GM18519 (cell line): ENCODE results near the gene IRX1.

Experiments
- ATAC-seq: cut with Tn5 transposase; IDR thresholded peaks from one replicate; pipeline ENCODE4 v1.9.1; 2021; ENCODE audit warnings: mild to moderate bottlenecking, moderate library complexity; ENCODE audit not compliant: unreplicated experiment, low FRiP score

Gene IRX1

DNA sequence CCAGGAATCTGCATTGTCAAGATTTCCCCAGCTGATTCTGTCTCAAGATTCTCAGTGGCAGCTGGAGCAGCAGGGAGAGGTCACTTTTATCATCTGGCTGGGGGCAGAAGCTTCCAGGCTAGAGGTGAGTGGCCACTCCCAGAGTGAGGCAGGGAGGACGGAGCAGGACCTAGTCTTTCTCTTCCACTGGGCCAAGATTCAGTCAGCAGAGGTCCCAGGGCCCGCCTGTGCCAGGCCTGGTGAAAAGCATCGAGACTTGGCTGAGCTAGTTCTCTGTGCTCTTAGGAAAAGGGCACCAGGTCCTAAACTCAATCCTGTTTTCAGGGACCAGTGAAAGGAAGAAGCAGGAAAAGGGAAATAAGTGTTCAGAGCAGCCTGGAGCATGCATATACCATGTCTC is 46.6 kb downstream of the IRX1 start:
- no peak for ATAC-seq

DNA sequence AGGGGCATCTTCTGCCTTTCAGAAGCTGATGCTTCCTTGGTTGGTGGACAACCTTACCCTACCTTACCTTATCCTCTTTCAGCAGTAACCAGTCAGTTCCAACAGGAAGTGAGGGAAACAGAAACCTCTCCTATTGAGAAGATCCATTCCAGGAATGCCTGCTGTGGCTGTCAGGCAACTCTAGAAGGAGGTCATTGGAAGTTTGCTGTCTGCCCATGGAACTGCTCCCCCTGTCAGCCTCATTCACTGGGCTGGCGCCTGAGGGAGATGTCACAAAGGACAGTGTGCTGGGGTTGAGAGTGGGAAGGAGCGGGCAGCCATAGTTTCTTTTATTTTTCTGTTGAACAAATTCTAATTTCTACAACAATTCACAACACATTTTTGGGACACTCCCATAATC is 54.7 kb downstream of the IRX1 start:
- ATAC-seq = no peak

DNA sequence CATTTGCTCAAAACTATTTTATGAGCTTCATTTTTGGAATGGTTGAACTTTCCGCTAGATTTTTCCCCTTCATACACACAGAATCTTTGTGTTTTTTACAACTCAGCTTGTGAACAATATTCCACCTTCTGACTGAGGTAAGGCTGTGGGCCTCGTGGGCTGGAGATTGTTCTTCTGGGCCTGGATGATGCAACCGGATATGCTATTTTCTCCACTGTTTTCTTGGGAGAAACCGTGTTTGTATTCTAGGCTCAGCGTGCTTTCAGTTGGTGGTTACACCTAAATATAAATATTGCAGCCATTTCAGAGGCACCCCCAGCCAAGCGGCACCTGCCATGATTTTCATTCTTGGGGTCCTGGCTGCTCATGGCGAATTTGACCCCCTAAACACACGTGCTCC is 55.2 kb downstream of the IRX1 start:
- no peak for ATAC-seq
